Glomerular endothelial cell (primary cell): ENCODE results near the gene RILPL1. TPM values are rescaled to one million over a fixed set of nuclear protein-coding genes. Genes with fewer than 3 reads are reported as not detected.
"Not testable (repeated sequence)": the region's sequence is repeated elsewhere in the genome, so short reads cannot be mapped to it uniquely, and the experiment has no call there.

ENCODE experiments used
- DNase-seq: peaks from one replicate; pipeline ENCODE4 v3.0.0-alpha.2; 2011; ENCODE audit warnings: low read depth, low spot score; ENCODE audit errors: extremely low read depth
- total RNA-seq: library from RNA; depleted of rRNA; stranded (reverse); fragments of >200 nt; gene quantifications from 2 replicates; pipeline ENCODE4 v1.2.3, GENCODE V29; 2015

The RILPL1 gene
- total RNA-seq, 1 donor from 2014 or later, result 42.2 TPM

- no peak for DNase-seq
Observed at GRCh38 chr12:123531091-123531490, 2.4 kb downstream of the RILPL1 start.

DNA sequence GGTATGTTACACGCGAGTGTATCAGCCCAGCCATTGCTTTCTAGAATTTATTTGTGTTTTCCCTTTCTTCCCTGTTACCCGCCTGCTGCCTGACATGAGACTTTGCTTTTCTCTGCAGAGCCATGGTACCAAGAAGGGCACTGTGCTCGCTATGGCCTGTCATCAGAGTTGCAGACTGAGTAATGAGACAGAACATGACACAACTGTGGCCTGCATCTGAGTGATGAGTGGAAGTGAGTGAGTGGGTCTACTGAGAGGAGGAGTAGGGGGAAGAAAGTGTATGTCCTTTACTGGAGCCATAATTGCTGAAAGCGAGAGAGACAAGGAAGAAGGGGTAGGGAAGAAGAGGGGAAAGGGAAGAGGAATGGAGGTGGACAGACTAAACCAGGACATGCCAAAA is 2.9 kb downstream of the RILPL1 start:
- no peak for DNase-seq

DNA sequence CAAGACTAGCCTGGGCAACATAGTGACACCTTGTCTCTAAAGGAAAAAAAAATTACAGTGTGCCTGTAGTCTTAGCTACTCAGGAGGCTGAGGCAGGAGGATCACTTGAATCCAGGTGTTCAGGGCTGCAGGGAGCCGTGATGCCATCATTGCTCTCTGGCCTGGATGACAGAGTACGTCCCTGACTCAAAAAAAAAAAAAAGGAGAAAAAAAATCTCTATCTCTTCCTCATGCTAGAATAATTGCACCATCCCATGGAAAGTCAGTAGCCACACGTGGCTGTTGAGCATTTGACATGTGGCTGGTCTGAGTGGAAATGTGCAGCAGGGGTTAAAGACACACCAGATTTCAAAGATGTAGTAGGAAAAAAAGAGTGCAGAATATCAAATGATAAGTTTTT is 3.8 kb downstream of the RILPL1 start:
- DNase-seq, result no peak

DNA sequence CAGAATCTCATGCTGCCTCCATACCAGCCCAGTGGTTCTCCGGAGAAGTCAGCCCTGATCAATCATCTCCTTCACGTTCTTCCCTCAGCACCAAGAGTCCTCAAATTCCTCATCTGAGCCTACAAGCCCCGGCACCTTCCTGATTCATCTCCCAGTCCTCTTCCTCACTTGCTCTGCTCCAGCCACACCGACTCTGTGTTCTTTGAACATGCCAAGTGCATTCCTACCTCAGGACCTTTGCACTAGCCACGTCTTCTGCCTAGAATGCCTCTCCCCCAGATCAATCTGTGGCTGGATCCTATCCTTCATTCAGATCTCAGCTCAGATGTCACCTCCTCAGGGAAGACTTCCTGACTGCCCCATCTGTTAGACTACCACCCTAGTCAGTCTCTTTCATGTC is 4.7 kb downstream of the RILPL1 start:
- no peak for DNase-seq

- DNase-seq, result no peak
Observed at GRCh38 chr12:123526542-123527080, 6.9 kb downstream of the RILPL1 start.

DNA sequence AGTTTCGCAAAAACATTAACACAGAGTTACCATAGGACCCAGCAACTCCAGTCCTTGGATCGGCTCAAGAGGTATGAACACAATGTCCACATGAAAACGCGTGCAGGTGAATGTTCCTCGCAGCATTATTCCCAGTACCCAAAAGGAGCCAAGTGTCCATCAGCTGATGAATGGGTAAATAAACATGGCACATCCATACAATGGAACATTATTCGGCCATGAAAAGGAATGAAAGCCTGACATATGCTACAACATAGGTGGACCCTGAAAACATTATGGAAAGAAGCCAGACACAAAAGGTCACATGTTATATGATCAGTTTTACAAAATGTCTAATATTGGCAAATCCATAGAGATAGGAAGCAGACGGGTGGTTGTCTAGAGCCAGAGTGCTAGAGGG is 9.1 kb downstream of the RILPL1 start:
- no peak for DNase-seq

DNA sequence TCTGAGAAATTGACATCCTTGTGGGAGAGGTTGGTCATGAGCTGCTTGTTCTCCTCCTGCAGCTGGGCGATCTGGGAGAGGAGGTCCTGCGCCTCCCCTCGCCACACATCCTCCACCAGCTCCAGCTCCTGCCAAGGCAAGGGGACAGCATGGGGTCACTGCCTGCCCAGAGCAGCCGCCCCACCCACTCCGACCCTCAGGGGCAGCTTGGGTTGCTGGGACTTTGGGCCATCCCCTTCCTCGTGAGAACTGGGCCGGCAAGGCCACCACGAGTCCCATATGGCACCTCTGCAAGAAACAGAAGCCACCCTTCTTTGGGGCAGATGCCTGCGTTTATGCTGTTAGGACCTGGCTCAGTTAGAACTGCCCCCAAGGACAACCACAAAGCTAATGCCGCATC is 10.0 kb downstream of the RILPL1 start:
- DNase-seq, result no peak

GRCh38 chr12:123522164-123522563 is 11.4 kb downstream of the RILPL1 start:
- no peak for DNase-seq

DNA sequence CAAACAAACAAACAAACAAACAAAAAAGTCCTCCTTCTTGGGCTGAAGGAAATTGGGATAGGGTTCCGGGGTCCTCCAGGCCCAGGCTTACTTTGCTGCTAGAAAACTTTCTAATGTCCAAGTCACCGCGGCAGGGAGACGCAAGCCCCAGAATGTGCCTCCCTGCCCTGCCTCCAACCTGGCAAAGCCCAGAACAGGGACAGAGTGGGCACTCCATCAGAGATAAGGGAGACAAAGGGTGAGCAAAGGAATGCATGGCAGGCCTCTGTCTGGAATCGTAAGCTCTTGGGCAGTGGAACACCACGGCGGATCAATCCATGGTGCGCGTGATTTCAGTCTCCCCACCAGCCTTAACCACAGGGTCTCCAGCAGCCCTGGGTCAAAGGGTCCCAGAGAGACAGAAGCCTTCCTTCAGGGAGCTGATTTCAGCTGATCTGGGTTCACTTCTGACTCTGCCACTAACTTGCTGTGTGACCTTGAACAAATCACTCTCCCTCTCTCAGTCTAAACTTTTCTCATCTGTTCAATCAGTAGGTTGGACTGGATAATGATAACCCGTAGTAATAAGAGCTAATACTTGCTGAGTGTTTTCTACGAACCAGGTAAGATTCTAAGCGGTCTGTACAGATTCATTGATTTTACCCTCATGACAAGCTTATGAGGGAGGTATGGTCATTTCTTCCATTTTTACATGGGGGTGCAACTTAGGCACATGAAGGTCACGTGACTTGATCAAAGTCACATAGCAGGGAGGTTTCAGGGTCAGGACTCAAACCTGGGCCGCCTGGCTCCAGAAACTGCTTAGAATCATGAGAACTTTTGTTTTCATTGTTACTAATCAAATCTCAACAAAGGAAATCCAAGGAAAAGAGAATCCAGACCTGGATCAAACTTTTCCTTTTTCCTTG is 12.7 kb downstream of the RILPL1 start:
- DNase-seq, result no peak

GRCh38 chr12:123519141-123520001 is 14.1 kb downstream of the RILPL1 start:
- no peak for DNase-seq

DNA sequence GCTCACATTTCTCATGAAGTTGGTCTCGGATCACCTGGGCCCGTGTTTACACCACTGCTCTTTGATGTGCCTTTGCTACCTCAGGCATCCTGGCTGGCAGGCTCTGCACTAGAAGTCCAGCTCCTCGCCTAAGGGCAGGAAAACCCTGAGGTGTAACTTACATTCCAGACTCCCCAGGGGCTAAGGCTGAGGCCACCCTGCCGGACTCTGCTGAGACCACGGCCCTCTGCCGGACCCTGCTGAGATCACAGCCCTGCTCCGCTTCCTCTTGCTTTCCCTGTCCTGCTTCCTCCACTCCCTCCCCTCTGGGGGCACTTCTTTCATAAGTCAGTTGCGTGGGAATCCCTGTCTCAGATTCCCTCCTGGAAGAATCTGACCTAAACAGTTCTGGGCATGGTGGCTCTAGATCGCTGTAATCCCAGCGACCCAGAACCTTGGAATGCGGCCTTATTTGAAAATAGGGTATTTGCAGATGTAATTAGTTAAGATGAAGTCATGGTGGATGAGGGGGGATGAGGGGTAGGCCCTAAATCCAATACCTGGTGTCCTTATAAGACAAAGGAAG is 17.2 kb downstream of the RILPL1 start:
- no peak for DNase-seq

DNA sequence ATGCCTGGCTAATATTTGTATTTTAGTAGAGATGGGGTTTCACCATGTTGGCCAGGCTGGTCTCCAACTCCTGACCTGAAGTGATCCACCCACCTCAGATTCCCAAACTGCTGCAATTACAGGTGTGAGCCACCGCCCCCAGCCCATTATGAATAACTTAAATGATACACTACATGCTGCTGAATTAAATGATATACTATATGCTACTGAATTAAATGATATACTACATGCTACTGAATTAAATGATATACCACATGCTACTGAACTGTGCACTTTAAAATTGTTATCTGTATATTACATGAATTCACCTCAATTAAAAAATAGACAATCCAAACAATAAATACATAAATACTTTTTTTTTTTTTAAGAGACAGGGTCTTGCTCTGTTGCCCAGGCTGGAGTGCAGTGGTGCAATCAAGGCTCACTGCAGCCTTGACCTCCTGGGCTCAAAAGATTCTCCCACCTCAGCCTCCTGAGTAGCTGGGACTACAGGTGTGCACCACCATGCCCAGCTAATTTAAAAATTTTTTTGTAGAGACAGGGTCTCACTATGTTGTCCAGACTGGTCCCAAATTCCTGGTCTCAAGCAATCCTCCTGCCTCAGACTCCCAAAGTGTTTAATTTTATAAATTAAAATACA is 18.8 kb downstream of the RILPL1 start:
- DNase-seq, result not testable (repeated sequence)

DNA sequence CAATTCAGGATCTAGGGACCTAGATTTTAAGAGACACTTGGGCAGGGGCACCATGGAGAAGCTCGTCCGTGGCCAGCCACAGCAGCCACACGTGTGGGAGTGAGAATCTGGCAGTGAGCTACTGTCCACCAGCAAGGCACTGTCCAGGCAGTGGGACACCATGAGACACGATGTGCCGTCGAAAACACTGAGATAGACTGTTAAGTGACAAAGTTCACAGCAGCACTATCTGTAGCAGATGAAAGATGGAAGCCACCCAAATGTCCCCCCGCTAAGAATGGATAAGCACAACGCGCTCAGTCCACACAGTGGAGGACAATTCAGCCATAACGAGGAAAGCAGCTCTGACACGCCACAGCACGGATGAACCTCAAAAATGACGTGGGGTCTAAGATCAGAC is 19.7 kb downstream of the RILPL1 start:
- DNase-seq, result no peak

DNA sequence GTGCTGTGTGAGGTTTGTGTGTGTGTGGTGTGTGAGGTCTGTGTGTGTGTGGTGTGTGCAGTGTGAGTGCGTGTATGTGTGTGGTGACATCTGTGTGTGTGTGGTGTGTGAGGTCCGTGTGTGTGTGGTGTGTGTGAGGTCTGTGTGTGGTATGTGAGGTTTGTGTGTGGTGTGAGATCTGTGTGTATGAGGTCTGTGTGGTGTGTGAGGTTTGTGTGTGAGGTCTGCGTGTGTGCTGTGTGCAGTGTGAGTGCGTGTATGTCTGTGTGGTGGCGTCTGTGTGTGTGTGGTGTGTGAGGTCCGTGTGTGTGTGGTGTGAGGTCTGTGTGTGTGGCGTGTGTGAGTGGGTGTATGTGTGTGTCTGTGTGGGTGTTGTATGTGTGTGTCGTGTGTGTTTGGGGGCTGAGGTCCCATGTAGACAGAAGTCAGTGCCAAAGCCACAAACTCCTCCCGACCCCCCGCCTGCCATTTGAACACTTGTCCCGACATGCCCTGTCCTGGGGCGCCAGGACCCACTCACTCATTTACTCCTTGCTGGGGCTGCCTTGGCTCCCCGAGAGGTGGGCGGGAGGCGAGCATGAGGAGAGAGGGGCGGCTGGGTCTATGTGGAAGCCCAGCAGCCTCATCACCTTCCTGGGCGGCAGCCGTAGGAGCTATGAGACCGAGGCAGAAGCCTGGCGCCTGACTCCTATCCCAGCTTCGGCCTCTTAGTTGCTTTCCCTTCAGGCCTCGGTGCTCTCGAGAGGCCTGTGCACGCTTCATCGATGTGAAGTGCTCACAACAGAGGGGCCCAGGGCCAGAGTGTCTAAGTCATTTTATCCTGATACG is 20.5 kb downstream of the RILPL1 start:
- no peak for DNase-seq

- no peak for DNase-seq
Observed at GRCh38 chr12:123506843-123507236, 26.7 kb downstream of the RILPL1 start.

DNA sequence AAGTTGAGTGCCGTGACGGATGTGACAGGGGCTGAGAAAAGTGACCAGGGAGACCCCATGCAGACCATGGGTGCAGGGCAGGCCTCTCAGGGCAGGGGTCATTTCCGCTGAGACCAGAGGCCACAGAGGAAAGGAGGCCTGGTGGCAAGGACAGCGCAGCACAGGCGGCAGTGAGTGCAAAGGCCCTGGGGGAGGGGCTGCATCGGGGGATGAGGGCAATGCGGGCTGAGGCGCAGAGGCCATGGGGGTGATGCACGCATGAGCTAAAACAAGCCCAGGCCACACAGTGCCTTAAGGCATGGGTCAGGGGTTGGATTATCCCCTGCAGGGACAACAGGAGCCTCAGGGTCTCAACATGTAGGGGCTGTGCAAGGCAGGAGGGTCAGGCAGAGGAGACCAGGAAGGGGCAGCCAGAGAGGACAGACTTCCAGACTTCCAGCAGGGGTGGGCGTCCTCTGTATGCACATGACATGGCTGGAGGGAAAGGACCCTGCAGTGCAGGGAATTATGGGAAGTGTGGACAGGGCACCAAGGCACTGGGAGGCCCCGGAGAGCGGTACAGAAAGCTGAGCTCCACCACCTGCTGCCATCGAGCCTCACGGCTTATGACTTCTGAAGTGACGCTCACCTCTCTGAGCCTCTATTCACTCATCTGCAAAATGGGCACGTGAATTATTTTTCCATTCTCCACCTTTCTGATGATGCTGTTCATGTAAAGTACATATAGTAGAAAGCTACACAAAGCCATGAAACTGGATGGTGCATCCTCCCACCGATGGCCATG is 27.3 kb downstream of the RILPL1 start:
- DNase-seq, result no peak

- no peak for DNase-seq
Observed at GRCh38 chr12:123502163-123502704, 31.3 kb downstream of the RILPL1 start.

DNA sequence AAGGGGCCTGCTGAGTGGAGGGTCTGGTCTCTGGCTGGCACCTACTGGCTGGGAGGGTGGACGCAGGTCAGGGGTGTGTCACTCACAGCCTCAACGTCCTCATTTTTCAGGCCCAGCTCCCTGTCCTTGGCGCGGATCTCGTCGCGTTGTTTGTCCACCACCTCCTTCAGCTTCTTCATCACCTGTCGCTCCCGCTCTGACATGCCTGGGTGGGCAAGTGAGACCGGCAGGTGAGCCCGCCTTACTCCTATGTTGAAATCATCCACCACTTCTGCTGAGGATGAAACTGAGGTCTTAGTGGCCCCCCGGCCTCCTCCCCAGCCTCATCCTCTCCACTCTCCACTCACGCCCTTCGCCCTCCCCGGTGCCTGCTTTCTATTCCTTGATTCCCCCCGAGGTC is 34.2 kb downstream of the RILPL1 start:
- no peak for DNase-seq
